Heart left ventricle (tissue), 13 donors: ENCODE data around the gene ZNF638.

ENCODE experiments used
- POLR2A ChIP-seq, 2 donors: fragments of 450-650 bp; IDR thresholded peaks; one replicate each; pipeline ENCODE4 v1.6.1; 2017; ENCODE audit warnings: antibody characterized with exemption in 2 of 2, mild to moderate bottlenecking in 2 of 2, moderate library complexity in 2 of 2
- TF ChIP-seq, protein P1 (sequence below), 12 donors: fragments of 200-600 bp; sonication (generic) in 4 of 12; IDR thresholded peaks; one replicate each; pipeline versions ENCODE4 v1.5.0 to v1.8.0; 2018 to 2022; ENCODE audit warnings: antibody characterized with exemption in 12 of 12, mild to moderate bottlenecking in 5 of 12
- donor health status: ischemic (EF 13 %, LVEDD 7.1; RV severe dilation, severe dysfunction).
- donor health status: DM: no; HTN: yes; CAD: no.
- donor health status: DM: no; HTN: no; CAD: no.
- donor health status: ischemic (EF 25% LVEDD 6.9; RV normal size, moderate dysfunction).
- donor health status: ischemic (EF 25% LVEDD 5.7; RV mildly dilated, moderate dysfunction).
- donor health status: ischemic (EF 35%, LVEDD 5.7; RV mildly dilated, moderate dysfunction).
- donor health status: nonischemic (EF 11% LVEDD 7.7; RV severe dilation, severe dysfunction).
- donor health status: DM: yes; HTN: yes; CAD: no.
- donor health status: PGD.
- donor health status: ischemic (EF 29% LVEDD 5.4; RV normal size, mild dysfunction).
- donor health status: nonischemic (EF 23%, LVEDD 6.1; RV moderate dilation, normal function).

DNA sequence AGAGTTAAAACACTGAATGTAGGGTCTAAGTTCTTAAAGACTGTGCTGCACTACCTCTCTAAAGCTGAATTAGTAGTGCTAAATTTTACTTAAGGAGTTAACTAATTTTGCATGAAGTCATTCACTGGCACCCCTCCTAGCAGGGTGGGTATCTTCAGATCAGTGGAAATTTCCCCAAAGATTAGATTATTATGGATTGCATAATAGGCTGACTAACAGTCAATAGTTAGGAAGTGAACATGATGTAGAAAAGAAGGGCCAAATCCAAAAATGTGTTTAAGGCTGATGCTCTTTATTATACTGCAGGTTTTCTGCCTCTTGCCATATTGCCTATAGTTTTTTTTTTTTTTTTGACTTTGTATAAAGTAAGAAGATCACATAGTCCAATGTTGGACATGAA is 5.2 kb downstream of the ZNF638 start:
- TF ChIP-seq, protein P1, sequence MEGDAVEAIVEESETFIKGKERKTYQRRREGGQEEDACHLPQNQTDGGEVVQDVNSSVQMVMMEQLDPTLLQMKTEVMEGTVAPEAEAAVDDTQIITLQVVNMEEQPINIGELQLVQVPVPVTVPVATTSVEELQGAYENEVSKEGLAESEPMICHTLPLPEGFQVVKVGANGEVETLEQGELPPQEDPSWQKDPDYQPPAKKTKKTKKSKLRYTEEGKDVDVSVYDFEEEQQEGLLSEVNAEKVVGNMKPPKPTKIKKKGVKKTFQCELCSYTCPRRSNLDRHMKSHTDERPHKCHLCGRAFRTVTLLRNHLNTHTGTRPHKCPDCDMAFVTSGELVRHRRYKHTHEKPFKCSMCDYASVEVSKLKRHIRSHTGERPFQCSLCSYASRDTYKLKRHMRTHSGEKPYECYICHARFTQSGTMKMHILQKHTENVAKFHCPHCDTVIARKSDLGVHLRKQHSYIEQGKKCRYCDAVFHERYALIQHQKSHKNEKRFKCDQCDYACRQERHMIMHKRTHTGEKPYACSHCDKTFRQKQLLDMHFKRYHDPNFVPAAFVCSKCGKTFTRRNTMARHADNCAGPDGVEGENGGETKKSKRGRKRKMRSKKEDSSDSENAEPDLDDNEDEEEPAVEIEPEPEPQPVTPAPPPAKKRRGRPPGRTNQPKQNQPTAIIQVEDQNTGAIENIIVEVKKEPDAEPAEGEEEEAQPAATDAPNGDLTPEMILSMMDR (IDR thresholded peaks at IDR 0.05): no peak
- no peak for TF ChIP-seq POLR2A (IDR thresholded peaks at IDR 0.05)
